ENCODE results near the gene ZNF391.
"Not testable (repeated sequence)": the region's sequence is repeated elsewhere in the genome, so short reads cannot be mapped to it uniquely, and the experiment has no call there.

The ZNF391 gene

GRCh38 chr6:27422651-27423332, 34.2 kb downstream of the ZNF391 start:
- DNase-seq (ENCODE audit: low read depth, low spot score), result no peak

GRCh38 chr6:27424851-27425250, 36.3 kb downstream of the ZNF391 start:
- DNase-seq (ENCODE audit: low read depth, low spot score), result not testable (repeated sequence)

GRCh38 chr6:27426045-27426620, 37.6 kb downstream of the ZNF391 start:
- DNase-seq (ENCODE audit: low read depth, low spot score), result no peak

GRCh38 chr6:27428502-27428901, 39.9 kb downstream of the ZNF391 start:
- DNase-seq (ENCODE audit: low read depth, low spot score), result no peak

GRCh38 chr6:27428966-27429365, 40.4 kb downstream of the ZNF391 start:
- no peak for DNase-seq (ENCODE audit: low read depth, low spot score)

GRCh38 chr6:27433714-27434113, 45.2 kb downstream of the ZNF391 start:
- DNase-seq (ENCODE audit: low read depth, low spot score), result no peak

GRCh38 chr6:27439371-27439770, 50.8 kb downstream of the ZNF391 start:
- DNase-seq (ENCODE audit: low read depth, low spot score), result no peak

GRCh38 chr6:27441001-27441400, 52.4 kb downstream of the ZNF391 start:
- no peak for DNase-seq (ENCODE audit: low read depth, low spot score)

GRCh38 chr6:27442932-27443331, 54.4 kb downstream of the ZNF391 start:
- no peak for DNase-seq (ENCODE audit: low read depth, low spot score)

- no peak for DNase-seq (ENCODE audit: low read depth, low spot score)
Measured at GRCh38 chr6:27448456-27448855, 59.9 kb downstream of the ZNF391 start.

GRCh38 chr6:27451660-27452390, 63.3 kb downstream of the ZNF391 start:
- no peak for DNase-seq (ENCODE audit: low read depth, low spot score)

GRCh38 chr6:27452496-27452897, 63.9 kb downstream of the ZNF391 start:
- no peak for DNase-seq (ENCODE audit: low read depth, low spot score)

Data from brain pericyte (primary cell).